ES-I3 (cell line): ENCODE measurements around the gene TXNDC9.
"Not testable (repeated sequence)": the region's sequence is repeated elsewhere in the genome, so short reads cannot be mapped to it uniquely, and the experiment has no call there.

Source experiments
- H3K36me3 ChIP-seq: 2 replicates; pipeline ENCODE4 v1.6.1; 2013; ENCODE audit warnings: mild to moderate bottlenecking, low read length, control low read depth, moderate library complexity; ENCODE audit not compliant: insufficient read depth
- H3K4me1 ChIP-seq: 2 replicates; pipeline ENCODE4 v1.6.1; 2013; ENCODE audit warnings: mild to moderate bottlenecking, control low read depth, low read length; ENCODE audit not compliant: insufficient read depth
- H3K9ac ChIP-seq: 2 replicates; pipeline ENCODE4 v1.6.1; 2013; ENCODE audit warnings: low read depth, mild to moderate bottlenecking, low read length, moderate library complexity
- H3K9me3 ChIP-seq: 2 replicates; pipeline ENCODE4 v1.6.1; 2013; ENCODE audit warnings: mild to moderate bottlenecking, low read length, moderate library complexity; ENCODE audit not compliant: control insufficient read depth, insufficient read depth

The TXNDC9 gene

GRCh38 chr2:99335911-99336803 lies at the start of gene TXNDC9:
Gene TXNDC9 (minus strand): TSS chr2:99336333. CDS start chr2:99333210, 3,123 bp downstream.
- Histone ChIP-seq H3K4me1 (0 out of 2 replicates have a peak, but pooled peaks cover 3% of the 10 kb centered on the region), H3K36me3 (peaks cover 15% of the 10 kb centered on the region), H3K9me3 (no peaks in the 10 kb centered on the region)

GRCh38 chr2:99382143-99382542 lies 46.0 kb upstream of the TXNDC9 start:
- peaks cover 7% of the 10 kb centered on the region; the same call in 1 of the 2 replicates for H3K4me1 ChIP-seq
- peaks cover 6% of the 10 kb centered on the region; the same call in 1 of the 2 replicates for H3K36me3 ChIP-seq
- H3K9ac ChIP-seq, result no peak overlapping the region
- no peaks in the 10 kb centered on the region for H3K9me3 ChIP-seq

More at GRCh38 chr2:99335911-99336803, at the start of gene TXNDC9:
- peak within 1 kb of the TSS; percentile 81 for H3K9ac ChIP-seq

- Histone ChIP-seq H3K9me3 (no peaks in the 10 kb centered on the region), H3K9ac (no peak overlapping the region), H3K36me3 (peaks cover 6% of the 10 kb centered on the region; the same call in 1 of the 2 replicates), H3K4me1 (peaks cover 7% of the 10 kb centered on the region; the same call in 1 of the 2 replicates)
These were observed 44.4 kb upstream of the TXNDC9 start for GRCh38 chr2:99380376-99381010.

- Histone ChIP-seq H3K9ac (no peak overlapping the region), H3K4me1 (peaks cover 7% of the 10 kb centered on the region; the same call in 1 of the 2 replicates), H3K9me3 (peaks cover 4% of the 10 kb centered on the region; the same call in 1 of the 2 replicates), H3K36me3 (peaks cover 2% of the 10 kb centered on the region)
These were observed 41.7 kb upstream of the TXNDC9 start for GRCh38 chr2:99377879-99378278.

- Histone ChIP-seq H3K4me1 (peaks cover 7% of the 10 kb centered on the region; the same call in 1 of the 2 replicates), H3K9ac (no peak overlapping the region), H3K36me3 (peaks cover 5% of the 10 kb centered on the region), H3K9me3 (peaks cover 4% of the 10 kb centered on the region; the same call in 1 of the 2 replicates)
These were observed 40.2 kb upstream of the TXNDC9 start for GRCh38 chr2:99376254-99376864.

- H3K36me3 ChIP-seq, result peaks cover 5% of the 10 kb centered on the region
These were observed 38.6 kb upstream of the TXNDC9 start for GRCh38 chr2:99374747-99375146.

GRCh38 chr2:99373144-99373543 lies 37.0 kb upstream of the TXNDC9 start:
- Histone ChIP-seq H3K36me3 (peaks cover 6% of the 10 kb centered on the region), H3K4me1 (no peaks in the 10 kb centered on the region), H3K9ac (no peak overlapping the region), H3K9me3 (peaks cover 4% of the 10 kb centered on the region; the same call in 1 of the 2 replicates)

More at GRCh38 chr2:99374747-99375146, 38.6 kb upstream of the TXNDC9 start:
- Histone ChIP-seq H3K4me1 (0 out of 2 replicates have a peak, but pooled peaks cover under 1% of the 10 kb centered on the region), H3K9ac (no peak overlapping the region), H3K9me3 (peaks cover 4% of the 10 kb centered on the region; the same call in 1 of the 2 replicates)

GRCh38 chr2:99368854-99369253 lies 32.7 kb upstream of the TXNDC9 start:
- H3K4me1 ChIP-seq, H3K9ac ChIP-seq, H3K9me3 ChIP-seq: not testable (repeated sequence)
- peaks cover 26% of the 10 kb centered on the region for H3K36me3 ChIP-seq

- Histone ChIP-seq H3K4me1 (no peaks in the 10 kb centered on the region), H3K9me3 (no peaks in the 10 kb centered on the region), H3K9ac (no peak overlapping the region), H3K36me3 (peaks cover 23% of the 10 kb centered on the region)
These were observed 29.5 kb upstream of the TXNDC9 start for GRCh38 chr2:99365661-99366060.

- Histone ChIP-seq H3K9me3 (no peaks in the 10 kb centered on the region), H3K4me1 (peaks cover 11% of the 10 kb centered on the region; the same call in 1 of the 2 replicates), H3K36me3 (no peaks in the 10 kb centered on the region), H3K9ac (no peak overlapping the region)
These were observed 20.7 kb upstream of the TXNDC9 start for GRCh38 chr2:99356853-99357252.

- H3K9me3 ChIP-seq, H3K36me3 ChIP-seq, H3K9ac ChIP-seq: not testable (repeated sequence)
- peaks cover 11% of the 10 kb centered on the region; the same call in 1 of the 2 replicates for H3K4me1 ChIP-seq
These were observed 18.7 kb upstream of the TXNDC9 start for GRCh38 chr2:99354825-99355224.

GRCh38 chr2:99354070-99354469 lies 17.9 kb upstream of the TXNDC9 start:
- no peak overlapping the region for H3K9ac ChIP-seq
- H3K9me3 ChIP-seq, result no peaks in the 10 kb centered on the region
- H3K36me3 ChIP-seq, result no peaks in the 10 kb centered on the region
- H3K4me1 ChIP-seq, result peaks cover 11% of the 10 kb centered on the region; the same call in 1 of the 2 replicates

GRCh38 chr2:99350194-99350593 lies 14.1 kb upstream of the TXNDC9 start:
- Histone ChIP-seq H3K9ac (no peak overlapping the region), H3K9me3 (no peaks in the 10 kb centered on the region), H3K4me1 (no peaks in the 10 kb centered on the region), H3K36me3 (no peaks in the 10 kb centered on the region)

- Histone ChIP-seq H3K4me1 (no peaks in the 10 kb centered on the region), H3K36me3 (no peaks in the 10 kb centered on the region), H3K9ac (no peak overlapping the region), H3K9me3 (no peaks in the 10 kb centered on the region)
These were observed 12.0 kb upstream of the TXNDC9 start for GRCh38 chr2:99348173-99348572.
